Cardiac muscle cell (in vitro differentiated cells and primary cell): ENCODE measurements around the gene PROSER2. TPM values are rescaled to one million over a fixed set of nuclear protein-coding genes. Genes with fewer than 3 reads are reported as not detected.
A peak's percentile ranks its signal among the peaks of the same experiment; 100 is the strongest.

Experiments used
- DNase-seq, 2 donors: peaks; one replicate each; pipeline versions ENCODE4 v3.0.0 to v3.0.0-alpha.2; 2010 to 2017; ENCODE audit warnings: low read depth in 1 of 2, low spot score in 1 of 2
- H3K27ac ChIP-seq: fragments of 200-600 bp; sonication (generic); 2 replicates; pipeline ENCODE4 v1.5.1; 2016
- H3K27me3 ChIP-seq: fragments of 200-600 bp; sonication (generic); 2 replicates; pipeline ENCODE4 v1.6.0; 2016; ENCODE audit warnings: control low read depth
- H3K36me3 ChIP-seq: fragments of 200-600 bp; sonication (generic); 2 replicates; pipeline ENCODE4 v1.5.1; 2016; ENCODE audit warnings: control low read depth
- H3K4me1 ChIP-seq: fragments of 200-600 bp; sonication (generic); 2 replicates; pipeline ENCODE4 v1.8.1; 2017; ENCODE audit warnings: low read depth, mild to moderate bottlenecking, mixed run types
- H3K4me3 ChIP-seq: fragments of 200-600 bp; sonication (generic); 2 replicates; pipeline ENCODE4 v1.5.1; 2016; ENCODE audit warnings: mild to moderate bottlenecking
- H3K9me3 ChIP-seq: fragments of 200-600 bp; sonication (generic); 2 replicates; pipeline ENCODE4 v1.5.1; 2017; ENCODE audit warnings: low read depth, mild to moderate bottlenecking, control low read depth
- polyA plus RNA-seq: library from polyadenylated mRNA; unstranded; fragments of >200 nt; fragmentation: Nextera tagmentation; extraction: Ambion mirVana; gene quantifications from 2 replicates; pipeline ENCODE4 v1.2.1, GENCODE V29; 2016
- total RNA-seq: library from RNA; depleted of rRNA; stranded (reverse); fragments of >200 nt; gene quantifications from 2 replicates; pipeline ENCODE4 v1.2.3, GENCODE V29; 2016
- TF ChIP-seq, protein P1 (sequence below): IDR thresholded peaks from 2 replicates; pipeline ENCODE4 v1.5.1; 2012; ENCODE audit warnings: low read depth, mild to moderate bottlenecking, low read length

PROSER2 gene
- total and polyA plus RNA-seq, 2 experiments from 2014 or later, result 11.4 to 20.7 TPM

DNA sequence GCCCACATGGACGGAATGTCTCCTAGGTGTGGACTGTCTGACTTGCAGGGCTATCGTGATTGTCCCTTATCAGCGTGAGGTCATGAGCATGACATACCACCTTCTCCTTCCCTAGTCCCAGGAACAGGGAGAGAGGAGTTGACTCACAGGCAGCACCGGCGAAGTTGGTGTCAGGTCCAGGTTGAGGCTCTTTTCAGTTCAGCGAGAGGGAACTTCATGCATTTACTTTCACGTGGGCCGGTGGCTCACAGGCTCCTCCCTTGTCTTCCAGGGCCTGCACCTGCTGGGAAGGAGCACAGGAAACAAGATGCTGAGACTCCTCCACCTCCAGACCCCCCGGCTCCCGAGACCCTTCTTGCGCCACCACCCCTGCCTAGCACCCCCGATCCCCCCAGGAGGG is 46.1 kb downstream of the PROSER2 start:
- DNase-seq, result peak in 1 of 2 donors; percentile 36
- peak overlapping the region; percentile 63 for H3K27ac ChIP-seq
- no peaks in the 10 kb centered on the region for H3K9me3 ChIP-seq
- H3K27me3 ChIP-seq, result no peaks in the 10 kb centered on the region
- no peak overlapping the region for H3K4me3 ChIP-seq
- H3K36me3 ChIP-seq, result no peaks in the 10 kb centered on the region
- peaks cover 55% of the 10 kb centered on the region for H3K4me1 ChIP-seq
- TF ChIP-seq, protein P1, sequence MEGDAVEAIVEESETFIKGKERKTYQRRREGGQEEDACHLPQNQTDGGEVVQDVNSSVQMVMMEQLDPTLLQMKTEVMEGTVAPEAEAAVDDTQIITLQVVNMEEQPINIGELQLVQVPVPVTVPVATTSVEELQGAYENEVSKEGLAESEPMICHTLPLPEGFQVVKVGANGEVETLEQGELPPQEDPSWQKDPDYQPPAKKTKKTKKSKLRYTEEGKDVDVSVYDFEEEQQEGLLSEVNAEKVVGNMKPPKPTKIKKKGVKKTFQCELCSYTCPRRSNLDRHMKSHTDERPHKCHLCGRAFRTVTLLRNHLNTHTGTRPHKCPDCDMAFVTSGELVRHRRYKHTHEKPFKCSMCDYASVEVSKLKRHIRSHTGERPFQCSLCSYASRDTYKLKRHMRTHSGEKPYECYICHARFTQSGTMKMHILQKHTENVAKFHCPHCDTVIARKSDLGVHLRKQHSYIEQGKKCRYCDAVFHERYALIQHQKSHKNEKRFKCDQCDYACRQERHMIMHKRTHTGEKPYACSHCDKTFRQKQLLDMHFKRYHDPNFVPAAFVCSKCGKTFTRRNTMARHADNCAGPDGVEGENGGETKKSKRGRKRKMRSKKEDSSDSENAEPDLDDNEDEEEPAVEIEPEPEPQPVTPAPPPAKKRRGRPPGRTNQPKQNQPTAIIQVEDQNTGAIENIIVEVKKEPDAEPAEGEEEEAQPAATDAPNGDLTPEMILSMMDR, result no peak

DNA sequence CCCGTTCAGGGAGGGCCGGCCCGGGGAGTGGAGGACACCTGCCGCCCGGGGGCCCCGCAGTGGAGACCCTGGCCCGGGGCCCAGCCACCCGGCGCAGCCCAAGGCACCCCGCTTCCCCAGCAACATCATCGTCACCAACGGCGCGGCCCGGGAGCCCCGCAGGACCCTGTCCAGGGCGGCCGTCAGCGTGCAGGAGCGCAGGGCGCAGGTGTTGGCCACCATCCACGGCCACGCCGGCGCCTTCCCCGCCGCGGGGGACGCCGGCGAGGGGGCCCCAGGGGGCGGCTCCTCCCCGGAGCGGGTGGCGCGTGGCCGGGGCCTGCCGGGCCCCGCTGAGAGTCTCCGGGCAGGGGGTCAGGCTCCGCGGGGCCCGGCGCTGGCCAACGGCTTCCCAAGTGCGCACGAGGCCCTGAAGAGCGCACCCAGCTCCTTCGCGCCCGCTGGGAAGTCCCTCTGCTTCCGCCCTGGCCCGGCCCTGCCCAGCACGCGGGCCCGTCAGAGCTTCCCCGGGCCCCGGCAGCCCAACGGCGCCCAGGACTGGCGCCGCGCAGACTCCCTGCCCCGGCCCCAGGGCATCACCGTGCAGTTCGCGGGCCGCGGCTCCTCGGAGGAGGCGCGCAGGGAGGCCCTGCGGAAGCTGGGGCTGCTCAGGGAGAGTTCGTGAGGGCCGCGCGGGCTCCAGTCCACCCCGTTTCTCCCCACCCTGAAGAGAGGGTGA is 46.7 kb downstream of the PROSER2 start:
- peak overlapping the region; percentile 93 for H3K27ac ChIP-seq

DNA sequence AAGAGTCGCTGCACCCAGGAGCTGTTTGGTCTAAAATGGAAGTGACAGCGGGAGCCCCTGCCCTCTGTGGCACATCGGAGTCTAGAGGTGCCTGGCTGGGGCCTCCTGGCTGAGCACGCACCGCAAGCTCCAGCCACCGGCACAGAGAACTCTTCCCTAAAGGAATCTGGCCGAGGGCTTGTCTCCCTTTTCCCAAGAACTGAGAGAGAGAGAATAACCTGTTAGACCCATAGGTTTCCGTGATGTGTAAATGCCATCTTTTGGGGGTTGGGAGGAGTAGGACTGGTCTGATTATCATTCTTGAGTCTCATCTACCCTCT is 47.3 kb downstream of the PROSER2 start:
- TF ChIP-seq, protein P1, result no peak
- Histone ChIP-seq H3K36me3 (no peaks in the 10 kb centered on the region), H3K9me3 (no peaks in the 10 kb centered on the region), H3K4me1 (peaks cover 63% of the 10 kb centered on the region), H3K27me3 (no peaks in the 10 kb centered on the region), H3K27ac (peak overlapping the region; percentile 93), H3K4me3 (no peak overlapping the region)
- no peak for DNase-seq

More for the DNA sequence above, 46.7 kb downstream of the PROSER2 start:
- Histone ChIP-seq H3K4me1 (peaks cover 59% of the 10 kb centered on the region), H3K36me3 (no peaks in the 10 kb centered on the region), H3K4me3 (no peak overlapping the region), H3K9me3 (no peaks in the 10 kb centered on the region), H3K27me3 (no peaks in the 10 kb centered on the region)
- peak in 1 of 2 donors; percentile 61 for DNase-seq
- TF ChIP-seq, protein P1, result no peak

DNA sequence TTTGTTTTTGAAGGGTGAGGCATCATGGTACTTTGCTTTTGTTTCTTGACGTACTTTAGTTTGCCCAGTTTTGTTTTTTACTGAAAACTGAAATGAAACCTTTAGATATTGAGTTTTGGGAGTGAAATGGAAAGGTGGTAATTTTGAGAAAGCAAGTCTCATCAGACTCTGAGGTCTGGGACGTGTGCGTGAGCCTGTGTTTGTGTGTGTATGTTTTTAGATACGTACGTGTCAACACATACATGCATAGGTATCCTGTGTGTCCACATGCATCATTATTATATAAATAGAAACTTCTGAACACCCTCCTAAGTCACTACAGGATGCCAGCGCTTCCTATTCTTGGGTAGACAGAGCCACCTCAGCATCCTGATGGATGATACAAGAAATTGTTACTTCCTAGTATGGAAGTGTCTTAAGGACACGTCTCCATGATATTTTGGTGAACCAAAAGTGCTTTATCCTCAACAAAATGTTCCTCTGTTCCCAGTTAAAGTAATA is 47.8 kb downstream of the PROSER2 start:
- H3K27ac ChIP-seq, result peak overlapping the region; percentile 93
- DNase-seq, result no peak
- no peaks in the 10 kb centered on the region for H3K9me3 ChIP-seq
- TF ChIP-seq, protein P1, result no peak
- no peaks in the 10 kb centered on the region for H3K36me3 ChIP-seq
- H3K4me1 ChIP-seq, result peaks cover 63% of the 10 kb centered on the region
- H3K27me3 ChIP-seq, result no peaks in the 10 kb centered on the region
- no peak overlapping the region for H3K4me3 ChIP-seq

DNA sequence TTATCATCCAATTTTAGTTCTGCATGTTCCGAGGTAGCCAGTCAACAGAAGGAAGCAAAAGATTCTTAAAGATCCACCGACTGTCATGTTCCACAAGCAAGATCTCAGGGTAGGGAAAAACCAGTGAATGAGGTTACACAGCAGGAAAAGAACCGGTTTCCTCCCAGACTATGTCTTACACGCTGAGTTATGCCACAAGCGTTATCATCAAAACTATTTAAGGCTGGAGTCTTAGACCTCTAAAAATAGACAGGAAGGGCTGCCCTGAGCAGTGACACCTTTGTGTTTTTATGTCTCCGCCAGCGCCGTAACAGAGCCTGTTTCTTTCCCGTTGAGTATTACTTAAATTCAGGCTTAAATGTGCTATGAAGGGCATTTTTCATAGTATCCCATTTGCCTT is 48.3 kb downstream of the PROSER2 start:
- TF ChIP-seq, protein P1, result no peak
- peak; percentile 16 to 76 for DNase-seq
- peaks cover 62% of the 10 kb centered on the region for H3K4me1 ChIP-seq
- H3K27me3 ChIP-seq, result no peaks in the 10 kb centered on the region
- H3K9me3 ChIP-seq, result no peaks in the 10 kb centered on the region
- H3K27ac ChIP-seq, result peak overlapping the region; percentile 93
- peak overlapping the region; percentile 7 for H3K4me3 ChIP-seq
- no peaks in the 10 kb centered on the region for H3K36me3 ChIP-seq
